AG10803 (cell line): ENCODE results near the gene CD19.
A peak's percentile ranks its signal among the peaks of the same experiment; 100 is the strongest.

Experiments
- DNase-seq: peaks from one replicate; pipeline ENCODE4 v3.0.0; 2010; ENCODE audit warnings: low read depth
- H3K4me3 ChIP-seq: 2 replicates; pipeline ENCODE4 v1.5.1; 2011; ENCODE audit warnings: mild to moderate bottlenecking, low read length, control low read depth
- CTCF ChIP-seq: conservative IDR thresholded peaks from 2 replicates; pipeline ENCODE4 v1.5.1; 2011; ENCODE audit warnings: mild to moderate bottlenecking, low read length, control low read depth, inconsistent platforms

Gene CD19

GRCh38 chr16:28910086-28911031 lies 21.4 kb upstream of the CD19 start:
- H3K4me3 ChIP-seq: no peak overlapping the region
- no peak for TF ChIP-seq CTCF
- DNase-seq: no peak

- DNase-seq: no peak
- TF ChIP-seq CTCF: no peak
- H3K4me3 ChIP-seq: no peak overlapping the region
Observed at GRCh38 chr16:28912558-28912957, 19.2 kb upstream of the CD19 start.

- DNase-seq: no peak
- no peak for TF ChIP-seq CTCF
- H3K4me3 ChIP-seq: no peak overlapping the region
Observed at GRCh38 chr16:28913946-28914724, 17.6 kb upstream of the CD19 start.

- no peak for TF ChIP-seq CTCF
- DNase-seq: peak; percentile 72
Observed at GRCh38 chr16:28915181-28915580, 16.6 kb upstream of the CD19 start.

GRCh38 chr16:28917095-28917494 lies 14.7 kb upstream of the CD19 start:
- no peak for TF ChIP-seq CTCF
- no peak for DNase-seq
- no peak overlapping the region for H3K4me3 ChIP-seq

More at GRCh38 chr16:28915181-28915580, 16.6 kb upstream of the CD19 start:
- H3K4me3 ChIP-seq: no peak overlapping the region

GRCh38 chr16:28918698-28919097 lies 13.1 kb upstream of the CD19 start:
- no peak for TF ChIP-seq CTCF
- DNase-seq: no peak
- H3K4me3 ChIP-seq: no peak overlapping the region
